GM12878 (cell line): ENCODE measurements around the gene ARHGAP44. TPM values are rescaled to one million over a fixed set of nuclear protein-coding genes. Genes with fewer than 3 reads are reported as not detected.

Experiments used
- ATAC-seq: fragments of 200-7000 bp; cut with Tn5 transposase; 3 replicates; pipeline ENCODE4 v1.9.1; 2020; ENCODE audit warnings: mild to moderate bottlenecking, moderate library complexity
- BruUV-seq: library from RNA; stranded (reverse); fragments of 400-500 nt; replicated peaks from 2 replicates; lab custom pipeline; 2021; lab: Mats Ljungman, UMichigan
- CTCF ChIA-PET: fragments of 300-600 bp; sonication (Branson Sonifier 250); formaldehyde crosslinking; extraction: SDS; loops from one replicate; lab custom pipeline; 2021; ENCODE audit warnings: inconsistent platforms; lab: Yijun Ruan, JAX
- POLR2A ChIA-PET: fragments of 350-600 bp; formaldehyde crosslinking; extraction: SDS; loops from one replicate; lab custom pipeline; 2021; ENCODE audit warnings: inconsistent platforms; lab: Charles Lee
- RAD21 ChIA-PET: fragments of 300-600 bp; sonication (Branson Sonifier 250); formaldehyde crosslinking; loops from one replicate; lab custom pipeline; 2023; ENCODE audit warnings: antibody characterized with exemption; ENCODE audit not compliant: unreplicated experiment; lab: Charles Lee
- SMC1A ChIA-PET: fragments of 300-600 bp; sonication (Branson Sonifier 250); formaldehyde crosslinking; loops from one replicate; lab custom pipeline; 2023; ENCODE audit not compliant: unreplicated experiment, uncharacterized antibody; lab: Charles Lee
- DNase-seq: peaks from one replicate; pipeline ENCODE4 v3.0.0-alpha.2; 2011; ENCODE audit warnings: low read depth, low spot score
- FAIRE-seq: peaks from 3 replicates; lab custom pipeline; 2011; peaks lifted over from hg19 to GRCh38; lab: Jason Lieb, UNC
- H2AFZ ChIP-seq: 2 replicates; pipeline ENCODE4 v1.6.0; 2011; ENCODE audit warnings: low read depth, low read length, control low read depth; ENCODE audit not compliant: control insufficient read depth
- H3K27ac ChIP-seq: 2 replicates; pipeline ENCODE4 v1.5.1; 2011; ENCODE audit warnings: control low read depth; ENCODE audit not compliant: control insufficient read depth, insufficient read depth
- H3K27me3 ChIP-seq, 2 experiments: replicated peaks in 1 of 2; 2 replicates each; pipeline versions ENCODE4 v1.6.0 to v1.6.1; 2011; ENCODE audit warnings: low read length in 1 of 2; ENCODE audit not compliant: control insufficient read depth in 2 of 2, insufficient read depth in 2 of 2
- H3K36me3 ChIP-seq, 2 experiments: 2 replicates each; pipeline ENCODE4 v1.5.1; 2011; ENCODE audit warnings: low read length in 1 of 2; ENCODE audit not compliant: control insufficient read depth in 2 of 2, insufficient read depth in 2 of 2
- H3K4me1 ChIP-seq: 2 replicates; pipeline ENCODE4 v1.6.1; 2011; ENCODE audit warnings: mild to moderate bottlenecking, low read length, moderate library complexity, mixed read lengths; ENCODE audit not compliant: control insufficient read depth, insufficient read depth
- H3K4me2 ChIP-seq: 2 replicates; pipeline ENCODE4 v1.6.0; 2011; ENCODE audit warnings: control low read depth; ENCODE audit not compliant: control insufficient read depth, insufficient read depth
- H3K4me3 ChIP-seq: fragments of 200-600 bp; sonication (generic); 2 replicates; pipeline ENCODE4 v1.5.1; 2016
- H3K79me2 ChIP-seq: 2 replicates; pipeline ENCODE4 v1.6.0; 2011; ENCODE audit warnings: low read length; ENCODE audit not compliant: control insufficient read depth, insufficient read depth
- H3K9ac ChIP-seq: 2 replicates; pipeline ENCODE4 v1.8.0; 2011; ENCODE audit warnings: low read length, control low read depth, mixed read lengths; ENCODE audit not compliant: control insufficient read depth, insufficient read depth
- H3K9me3 ChIP-seq: replicated peaks from 3 replicates; pipeline ENCODE4 v1.5.1; 2011; ENCODE audit warnings: mild to moderate bottlenecking, low read length; ENCODE audit not compliant: control insufficient read depth, insufficient read depth
- H4K20me1 ChIP-seq: 2 replicates; pipeline ENCODE4 v1.6.0; 2011; ENCODE audit not compliant: control insufficient read depth, insufficient read depth
- ATF7 ChIP-seq: fragments of 450-650 bp; IDR thresholded peaks from 2 replicates; pipeline ENCODE4 v1.6.1; 2016; ENCODE audit warnings: low read depth, mild to moderate bottlenecking
- BACH1 ChIP-seq: fragments of 450-650 bp; IDR thresholded peaks from 2 replicates; pipeline ENCODE4 v1.6.1; 2017; ENCODE audit warnings: mild to moderate bottlenecking, borderline replicate concordance
- BCL3 ChIP-seq: IDR thresholded peaks from 2 replicates; pipeline ENCODE4 v1.6.1; 2011; ENCODE audit warnings: borderline replicate concordance, low read depth, mild to moderate bottlenecking, moderate library complexity, low read length; ENCODE audit not compliant: insufficient read depth, poor library complexity, severe bottlenecking
- BRCA1 ChIP-seq: IDR thresholded peaks from 2 replicates; pipeline ENCODE4 v1.6.1; 2011; ENCODE audit warnings: low read depth, low read length, improper control_type of control experiment
- CHD1 ChIP-seq: IDR thresholded peaks from 2 replicates; pipeline ENCODE4 v1.6.1; 2012; ENCODE audit warnings: low read depth, low read length, improper control_type of control experiment
- CTCF ChIP-seq, 3 experiments: IDR thresholded peaks in 2 of 3; conservative IDR thresholded peaks in 1 of 3; 2 replicates each; pipeline ENCODE4 v1.5.1; 2011; ENCODE audit warnings: low read depth in 3 of 3, low read length in 3 of 3, mild to moderate bottlenecking in 3 of 3, control low read depth in 2 of 3, moderate library complexity in 2 of 3, inconsistent platforms in 1 of 3, mixed read lengths in 1 of 3; ENCODE audit not compliant: control insufficient read depth in 2 of 3, insufficient read depth in 1 of 3; ENCODE audit errors: extremely low read depth in 1 of 3
- DPF2 ChIP-seq: fragments of 450-650 bp; IDR thresholded peaks from 2 replicates; pipeline ENCODE4 v1.6.1; 2017; ENCODE audit warnings: mild to moderate bottlenecking
- E2F4 ChIP-seq: IDR thresholded peaks from 2 replicates; pipeline ENCODE4 v1.6.1; 2012; ENCODE audit warnings: low read depth, low read length, improper control_type of control experiment
- NBN ChIP-seq: fragments of 450-650 bp; IDR thresholded peaks from 2 replicates; pipeline ENCODE4 v1.6.1; 2016
- NFIC ChIP-seq: IDR thresholded peaks from 2 replicates; pipeline ENCODE4 v1.6.1; 2012; ENCODE audit warnings: low read depth, mild to moderate bottlenecking, inconsistent platforms, low read length, moderate library complexity
- NR2C1 ChIP-seq: fragments of 450-650 bp; IDR thresholded peaks from 2 replicates; pipeline ENCODE4 v1.6.1; 2017; ENCODE audit warnings: antibody characterized with exemption, mild to moderate bottlenecking, moderate library complexity
- PRDM15 ChIP-seq: fragments of 450-650 bp; formaldehyde crosslinking; IDR thresholded peaks from 2 replicates; pipeline ENCODE4 v1.4.0; 2020; ENCODE audit warnings: mild to moderate bottlenecking, moderate library complexity
- SIX5 ChIP-seq: IDR thresholded peaks from 2 replicates; pipeline ENCODE4 v1.6.1; 2011; ENCODE audit warnings: mild to moderate bottlenecking, low read depth, low read length, moderate library complexity; ENCODE audit not compliant: severe bottlenecking
- WGBS: methylation state at CpG from one replicate; pipeline ENCODE4 v1.1.6; 2016; ENCODE audit warnings: low lambda C conversion rate; ENCODE audit not compliant: insufficient replicate concordance, insufficient coverage; ENCODE audit errors: missing lambda C conversion rate; 5-methylcytosine and 5-hydroxymethylcytosine counted together
- in situ Hi-C: fragments of 300-500 bp; cut with MboI; formaldehyde crosslinking; loops from 9 replicates; pipeline ENCODE4 v1.14.3; 2018; ENCODE audit warnings: mixed read lengths
- intact Hi-C: fragments of 100-400 bp; cut with micrococcal nuclease; formaldehyde crosslinking; loops from one replicate; pipeline ENCODE4 v1.14.2; 2022; ENCODE audit not compliant: unreplicated experiment
- polyA plus RNA-seq, 11 experiments: library from polyadenylated mRNA; depleted of rRNA in 4 of 11; unstranded in 6 of 11; stranded (reverse) in 5 of 11; fragments of >200 nt; fragmentation: Nextera tagmentation in 4 of 11; fragmentation: Illumina TruSeq in 1 of 11; extraction: Ambion mirVana in 4 of 11; extraction: Trizol in 1 of 11; gene quantifications; 1 replicate in 1 of 11; 2 replicates in 10 of 11; pipeline versions ENCODE4 v1.2.1 to v1.2.3, GENCODE V29; 2011 to 2016; ENCODE audit warnings: inconsistent platforms in 2 of 11, missing spikeins in 2 of 11, low read depth in 1 of 11
- total RNA-seq, 4 experiments: library from RNA; depleted of rRNA in 3 of 4; stranded (reverse); fragments of >200 nt in 3 of 4; fragmentation: Illumina TruSeq in 1 of 4; extraction: Trizol in 1 of 4; gene quantifications; 2 replicates each; pipeline versions ENCODE4 v1.2.1 to v1.2.3, GENCODE V29; 2013 to 2021

ARHGAP44 gene
- total and polyA plus RNA-seq, 10 of the 15 experiments (the other 5 are each of a cell fraction or from before 2014, with no cell fraction given), result 0.11 to 1.2 (median 0.48) TPM

- Histone ChIP-seq H3K27me3 (no peaks in the 10 kb centered on the region), H3K4me1 (no peaks in the 10 kb centered on the region), H3K9me3 (no peaks in the 10 kb centered on the region; the same call in 2 of the 3 replicates), H4K20me1 (no peaks in the 10 kb centered on the region), H3K9ac (no peak overlapping the region), H3K4me2 (no peak overlapping the region), H3K36me3 (no peaks in the 10 kb centered on the region), H3K27ac (no peak overlapping the region), H3K4me3 (no peak overlapping the region), H2AFZ (no peak overlapping the region), H3K79me2 (no peaks in the 10 kb centered on the region)
- DNase-seq (no peak), ATAC-seq (no peak), FAIRE-seq (peak; percentile 65)
- ChIA-PET CTCF (no interaction called here), POLR2A (no interaction called here), RAD21 (no interaction called here), SMC1A (no interaction called here)
- BruUV-seq, result no TSS peak
- 78% methylated on average over 2 of the region's 2 CpGs for WGBS
- intact Hi-C loops, result no loop called here
- in situ Hi-C loops, result no loop called here
- TF ChIP-seq BRCA1 (no peak), E2F4 (no peak), CHD1 (no peak), NBN (no peak), ATF7 (no peak), CTCF (IDR thresholded peaks at IDR 0.05 in 2 of 3, conservative IDR thresholded peaks at IDR 0.05 in 1 of 3; ENCODE audit: control insufficient read depth in 2 of 3, extremely low read depth in 1 of 3, insufficient read depth in 1 of 3, low read depth in 3 of 3, low read length in 3 of 3) (no peak), SIX5 (no peak), BCL3 (no peak), NR2C1 (no peak), PRDM15 (CRISPR knock-in tag) (no peak), NFIC (no peak), BACH1 (no peak), DPF2 (no peak)
Measured at GRCh38 chr17:12887088-12887487, 97.8 kb downstream of the ARHGAP44 start.
